UCSD-AML1 (cell line): ENCODE data around the gene CDC45.

ENCODE experiments used
- DNase-seq: peaks from one replicate; lab custom pipeline; 2025; ENCODE audit not compliant: unreplicated experiment; lab: John Stamatoyannopoulos, UW

CDC45 gene

DNA sequence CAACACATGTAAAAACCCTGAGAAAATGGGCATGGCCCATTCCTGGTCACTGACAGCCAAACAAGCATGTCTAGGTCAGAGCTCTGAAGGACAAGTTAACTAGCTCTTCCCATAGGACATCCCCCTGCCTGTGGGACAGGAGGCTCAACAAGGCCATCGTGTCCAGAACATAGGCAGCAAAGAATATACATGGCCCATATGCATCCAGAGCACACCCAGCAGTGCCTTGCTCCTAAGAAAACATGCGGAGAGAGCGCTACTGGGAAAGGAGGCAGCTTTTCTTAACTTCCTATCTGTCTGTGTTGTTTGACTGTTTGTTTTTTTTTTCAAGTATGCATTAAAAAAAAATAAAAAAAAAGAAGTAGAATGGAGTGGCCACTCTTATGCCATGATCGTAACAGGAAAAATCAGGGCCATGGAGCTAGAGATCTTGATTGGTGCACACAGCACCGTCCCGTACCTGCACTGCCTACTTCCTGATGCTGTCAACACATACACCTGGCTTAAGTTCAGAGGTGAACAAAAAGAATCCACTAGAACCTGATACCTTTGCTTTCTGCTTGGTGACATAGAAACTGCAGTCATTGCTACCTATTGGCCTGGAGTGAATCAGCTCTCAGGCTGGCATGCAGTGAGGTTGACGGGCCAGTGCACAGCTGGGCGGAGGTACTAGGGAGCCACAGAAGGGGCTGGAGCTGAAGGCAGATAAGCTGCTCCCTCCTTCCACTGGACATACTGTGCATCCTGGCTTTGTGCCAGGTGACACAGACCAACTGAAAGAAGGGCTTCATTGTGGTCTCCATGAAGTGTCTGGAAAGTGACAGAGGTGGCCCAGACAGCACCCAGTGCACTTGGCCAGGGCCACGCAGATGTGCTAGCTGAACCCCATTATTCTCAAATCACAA is 12.6 kb upstream of the CDC45 start:
- DNase-seq: no peak

DNA sequence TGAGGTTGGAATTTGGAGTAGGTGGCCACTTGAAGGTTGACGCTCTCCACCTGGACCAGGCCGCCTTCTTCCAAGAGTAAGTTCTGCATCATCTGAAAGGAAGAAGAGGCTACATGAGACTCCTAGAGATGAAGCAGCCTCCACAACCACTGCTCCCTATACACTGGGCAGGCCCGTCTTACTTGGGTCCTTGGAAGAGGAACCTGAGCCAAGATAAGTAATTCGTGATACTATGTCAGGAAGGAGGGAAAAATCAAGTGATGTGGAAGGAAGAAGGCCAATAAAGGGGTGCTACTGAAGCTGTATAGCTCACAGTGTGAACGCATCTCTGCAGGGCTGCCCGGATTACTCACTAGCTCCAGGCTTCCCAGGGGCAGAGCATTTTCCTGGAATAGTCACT is 11.8 kb upstream of the CDC45 start:
- DNase-seq: no peak

DNA sequence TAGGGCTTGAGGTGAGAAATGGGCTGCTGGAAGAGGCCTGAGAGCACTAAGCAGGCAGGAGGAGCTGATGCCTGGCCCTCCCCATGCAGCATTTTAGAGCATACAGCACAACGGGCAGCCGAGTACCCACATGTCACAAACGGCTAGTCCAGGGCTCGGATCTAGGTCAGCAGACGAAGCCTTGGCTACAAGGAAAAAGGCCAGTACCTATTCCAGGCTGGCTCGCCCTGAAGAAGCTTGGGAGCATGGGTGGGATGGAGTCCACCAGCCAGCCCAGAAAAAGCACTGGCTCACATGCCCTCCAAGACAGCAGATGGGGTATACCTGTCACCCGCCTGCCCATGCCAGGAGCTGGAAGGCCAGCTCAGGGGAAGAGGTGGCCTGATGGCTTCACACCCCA is 10.3 kb upstream of the CDC45 start:
- DNase-seq: no peak

GRCh38 chr22:19470010-19470409 is 9.7 kb upstream of the CDC45 start:
- no peak for DNase-seq

- DNase-seq: no peak
Observed at GRCh38 chr22:19471572-19471971, 8.1 kb upstream of the CDC45 start.

DNA sequence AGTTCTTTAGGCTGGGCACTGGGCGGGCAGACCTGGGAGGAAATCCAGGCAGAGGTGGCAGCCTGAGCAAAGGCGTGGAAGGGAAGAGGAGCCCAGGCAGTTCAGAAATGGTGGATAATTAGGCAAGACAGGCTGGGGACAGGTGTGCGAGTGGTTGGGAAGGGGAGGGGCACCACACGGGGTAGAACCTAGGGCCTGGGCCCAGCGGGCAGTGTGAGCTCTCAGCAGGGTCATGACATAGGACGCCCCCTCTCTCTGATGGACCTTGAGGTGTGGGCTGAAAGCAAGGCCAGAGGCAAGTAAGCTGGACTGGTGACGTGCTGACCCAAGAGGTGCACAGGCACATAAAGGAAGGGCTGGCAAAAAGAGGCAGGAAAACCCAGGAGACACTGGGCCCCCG is 7.5 kb upstream of the CDC45 start:
- no peak for DNase-seq

GRCh38 chr22:19473578-19473977 is 6.1 kb upstream of the CDC45 start:
- no peak for DNase-seq

- DNase-seq: no peak
Observed at GRCh38 chr22:19476023-19476422, 3.7 kb upstream of the CDC45 start.

- DNase-seq: no peak
Observed at GRCh38 chr22:19477321-19478044, 2.2 kb upstream of the CDC45 start.

GRCh38 chr22:19478045-19478900 is 1.4 kb upstream of the CDC45 start:
- no peak for DNase-seq

- peak; percentile 79 for DNase-seq
Observed at GRCh38 chr22:19478901-19479354, 792 bp upstream of the CDC45 start, which contains the start of gene UFD1. UFD1 (minus strand) TSS chr22:19479193; CDS start chr22:19479085, 108 bp downstream.

GRCh38 chr22:19480173-19480568 is 451 bp downstream of the CDC45 start:
- DNase-seq: no peak

DNA sequence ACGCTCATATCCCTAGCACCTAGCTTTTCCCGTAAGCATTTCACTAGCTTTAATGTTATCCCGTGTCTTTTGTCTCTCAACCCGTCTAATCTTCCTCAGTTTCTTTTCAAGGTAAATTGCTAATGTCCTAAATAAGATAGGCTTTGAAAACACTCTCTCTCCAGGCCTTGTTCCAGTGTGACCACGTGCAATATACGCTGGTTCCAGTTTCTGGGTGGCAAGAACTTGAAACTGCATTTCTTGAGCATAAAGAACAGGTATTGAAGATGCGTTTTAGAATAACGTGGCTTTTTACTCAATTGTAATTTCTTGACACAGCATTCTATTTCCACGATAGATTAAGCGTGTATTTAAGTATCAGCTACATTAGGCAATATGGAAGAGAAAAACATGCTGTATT is 1.1 kb downstream of the CDC45 start:
- no peak for DNase-seq

- no peak for DNase-seq
Observed at GRCh38 chr22:19482297-19482696, 2.6 kb downstream of the CDC45 start.

GRCh38 chr22:19483481-19484244 is 3.9 kb downstream of the CDC45 start:
- no peak for DNase-seq

- DNase-seq: no peak
Observed at GRCh38 chr22:19488285-19488684, 8.6 kb downstream of the CDC45 start.

DNA sequence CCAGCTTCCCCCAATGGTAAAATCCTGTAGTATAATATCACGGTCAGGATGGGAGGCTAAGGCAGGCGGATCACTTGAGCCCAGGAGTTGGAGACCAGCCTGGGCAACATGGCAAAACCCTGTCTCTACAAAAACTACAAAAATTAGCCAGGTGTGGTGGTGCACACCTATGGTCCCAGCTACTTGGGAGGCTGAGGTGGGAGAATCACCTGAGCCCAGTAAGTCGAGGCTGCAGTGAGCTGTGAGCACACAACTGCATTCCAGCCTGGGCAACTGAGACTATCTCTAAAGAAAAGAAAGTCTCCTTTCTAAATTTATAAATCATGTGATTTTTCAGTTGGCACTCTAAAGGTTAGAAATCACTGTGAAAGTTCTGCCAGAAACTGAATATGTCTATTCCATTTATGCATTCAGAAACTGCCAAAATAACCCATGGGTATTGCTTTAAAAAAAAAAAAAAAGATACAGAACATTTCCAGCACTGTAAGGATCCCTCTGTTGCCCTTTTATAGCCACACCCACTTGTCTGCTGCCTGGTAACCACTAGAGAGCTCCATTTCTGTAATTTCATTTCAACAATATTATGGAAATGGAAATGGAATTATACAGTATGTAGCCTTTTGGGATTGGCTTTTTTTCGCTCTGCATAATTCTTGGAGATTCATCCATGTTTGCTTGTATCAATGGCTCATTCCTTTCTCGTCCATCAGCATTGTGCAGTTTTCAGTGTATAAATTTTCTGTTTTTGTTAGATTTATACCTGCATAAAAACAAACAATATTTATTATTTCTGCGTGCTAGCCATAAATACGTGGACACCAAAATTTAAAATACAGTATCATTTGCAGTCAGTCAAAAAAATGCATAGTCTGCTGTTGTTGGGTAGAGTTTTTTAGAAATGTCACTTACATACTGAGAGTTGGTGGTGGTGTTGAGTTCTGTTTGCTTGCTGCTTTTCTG is 9.4 kb downstream of the CDC45 start:
- no peak for DNase-seq

- DNase-seq: no peak
Observed at GRCh38 chr22:19490628-19491230, 11.0 kb downstream of the CDC45 start.
